ENCODE results near the gene XPNPEP1. TPM values are rescaled to one million over a fixed set of nuclear protein-coding genes. Genes with fewer than 3 reads are reported as not detected.

Gene XPNPEP1
- total RNA-seq, 4 donors from 2014 or later = 52.8 to 101 (median 77.6) TPM

DNA sequence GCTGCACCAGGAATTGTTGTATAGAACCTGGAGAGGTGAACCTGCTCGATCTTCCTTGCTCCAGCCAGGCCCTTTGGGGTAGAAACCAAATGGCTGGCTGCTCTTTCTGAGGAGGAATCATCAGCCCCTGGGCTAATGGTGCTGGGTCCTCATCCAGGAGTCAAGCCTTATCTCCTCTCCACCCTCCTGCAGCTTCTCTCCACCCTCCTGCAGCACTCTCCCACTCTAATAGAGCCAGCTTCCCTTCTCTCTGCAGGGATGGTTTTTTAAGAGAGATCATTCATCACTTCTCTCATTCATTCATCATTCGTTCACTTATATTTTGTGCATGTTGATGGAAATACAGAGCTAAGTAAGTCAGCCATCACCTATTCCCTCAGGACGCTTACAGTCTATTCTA is 103.5 kb downstream of the XPNPEP1 start:
- no peak for ATAC-seq (ENCODE audit: low FRiP score)
- no peak for DNase-seq (ENCODE audit: low spot score)
- TF ChIP-seq, protein P1, sequence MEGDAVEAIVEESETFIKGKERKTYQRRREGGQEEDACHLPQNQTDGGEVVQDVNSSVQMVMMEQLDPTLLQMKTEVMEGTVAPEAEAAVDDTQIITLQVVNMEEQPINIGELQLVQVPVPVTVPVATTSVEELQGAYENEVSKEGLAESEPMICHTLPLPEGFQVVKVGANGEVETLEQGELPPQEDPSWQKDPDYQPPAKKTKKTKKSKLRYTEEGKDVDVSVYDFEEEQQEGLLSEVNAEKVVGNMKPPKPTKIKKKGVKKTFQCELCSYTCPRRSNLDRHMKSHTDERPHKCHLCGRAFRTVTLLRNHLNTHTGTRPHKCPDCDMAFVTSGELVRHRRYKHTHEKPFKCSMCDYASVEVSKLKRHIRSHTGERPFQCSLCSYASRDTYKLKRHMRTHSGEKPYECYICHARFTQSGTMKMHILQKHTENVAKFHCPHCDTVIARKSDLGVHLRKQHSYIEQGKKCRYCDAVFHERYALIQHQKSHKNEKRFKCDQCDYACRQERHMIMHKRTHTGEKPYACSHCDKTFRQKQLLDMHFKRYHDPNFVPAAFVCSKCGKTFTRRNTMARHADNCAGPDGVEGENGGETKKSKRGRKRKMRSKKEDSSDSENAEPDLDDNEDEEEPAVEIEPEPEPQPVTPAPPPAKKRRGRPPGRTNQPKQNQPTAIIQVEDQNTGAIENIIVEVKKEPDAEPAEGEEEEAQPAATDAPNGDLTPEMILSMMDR (IDR thresholded peaks at IDR 0.05) = no peak

Small RNA genes lying within 50 kb of the gene (small RNA-seq; reads per million reads assigned to genes)
- gene RNU4-5P = not detected

Other genes starting within 250 kb of the XPNPEP1 start
- gene ADD3, start 84.5 kb upstream of the XPNPEP1 start, total RNA-seq = 100 to 1,000 TPM in 3 of 4 donors, 10 to 100 TPM in 1; 85.4 to 647 (median 252) TPM